HG03460 (cell line): ENCODE measurements around the gene FCHSD2.
"Not testable (repeated sequence)": the region's sequence is repeated elsewhere in the genome, so short reads cannot be mapped to it uniquely, and the experiment has no call there.

Source experiments
- ATAC-seq: cut with Tn5 transposase; IDR thresholded peaks from one replicate; pipeline ENCODE4 v1.9.1; 2021; ENCODE audit not compliant: unreplicated experiment

The FCHSD2 gene

GRCh38 chr11:72848846-72849466 is 293.2 kb downstream of the FCHSD2 start:
- no peak for ATAC-seq

- ATAC-seq, result no peak
These were observed 297.8 kb downstream of the FCHSD2 start for GRCh38 chr11:72844356-72844755.

- ATAC-seq, result no peak
These were observed 299.3 kb downstream of the FCHSD2 start for GRCh38 chr11:72842653-72843330.

- no peak for ATAC-seq
These were observed 300.0 kb downstream of the FCHSD2 start for GRCh38 chr11:72842126-72842525.

GRCh38 chr11:72841397-72841796 is 300.7 kb downstream of the FCHSD2 start:
- ATAC-seq, result no peak

GRCh38 chr11:72840780-72841179 is 301.3 kb downstream of the FCHSD2 start:
- ATAC-seq, result no peak

- no peak for ATAC-seq
These were observed 303.3 kb downstream of the FCHSD2 start for GRCh38 chr11:72838691-72839305.

GRCh38 chr11:72836111-72836510 is 306.0 kb downstream of the FCHSD2 start:
- ATAC-seq, result no peak

GRCh38 chr11:72834905-72835304 is 307.2 kb downstream of the FCHSD2 start:
- no peak for ATAC-seq

GRCh38 chr11:72833811-72834493 is 308.2 kb downstream of the FCHSD2 start:
- no peak for ATAC-seq

GRCh38 chr11:72833083-72833733 is 308.9 kb downstream of the FCHSD2 start:
- ATAC-seq, result no peak

- no peak for ATAC-seq
These were observed 309.6 kb downstream of the FCHSD2 start for GRCh38 chr11:72832301-72833082.

- no peak for ATAC-seq
These were observed 310.4 kb downstream of the FCHSD2 start for GRCh38 chr11:72831521-72832300.

- ATAC-seq, result no peak
These were observed 312.1 kb downstream of the FCHSD2 start for GRCh38 chr11:72829884-72830533.

- no peak for ATAC-seq
These were observed 312.9 kb downstream of the FCHSD2 start for GRCh38 chr11:72829178-72829577.

- ATAC-seq, result no peak
These were observed 313.4 kb downstream of the FCHSD2 start for GRCh38 chr11:72828692-72829101.

GRCh38 chr11:72828081-72828567 is 314.0 kb downstream of the FCHSD2 start:
- ATAC-seq, result no peak

GRCh38 chr11:72827656-72828055 is 314.5 kb downstream of the FCHSD2 start:
- not testable (repeated sequence) for ATAC-seq

- no peak for ATAC-seq
These were observed 315.1 kb downstream of the FCHSD2 start for GRCh38 chr11:72826942-72827480.
